Neural progenitor cell (in vitro differentiated cells): ENCODE data around the gene PLEKHA5. TPM values are rescaled to one million over a fixed set of nuclear protein-coding genes. Genes with fewer than 3 reads are reported as not detected.

Source experiments
- DNase-seq: peaks from one replicate; pipeline ENCODE4 v3.0.0-alpha.2; 2016; ENCODE audit warnings: low spot score
- H2AFZ ChIP-seq: fragments of 200-600 bp; sonication (generic); replicated peaks from 2 replicates; pipeline ENCODE4 v1.6.1; 2016; ENCODE audit warnings: antibody characterized with exemption
- H3F3A ChIP-seq: fragments of 200-600 bp; sonication (generic); 2 replicates; pipeline ENCODE4 v1.6.1; 2016; ENCODE audit warnings: antibody characterized with exemption, low read depth
- H3K27ac ChIP-seq: fragments of 200-600 bp; sonication (generic); 2 replicates; pipeline ENCODE4 v1.5.1; 2016; ENCODE audit warnings: mild to moderate bottlenecking
- H3K27me3 ChIP-seq: fragments of 200-600 bp; sonication (generic); 2 replicates; pipeline ENCODE4 v1.6.1; 2016; ENCODE audit warnings: mild to moderate bottlenecking, moderate library complexity
- H3K36me3 ChIP-seq: fragments of 200-600 bp; sonication (generic); 2 replicates; pipeline ENCODE4 v1.5.1; 2016
- H3K4me1 ChIP-seq: fragments of 200-600 bp; sonication (generic); 2 replicates; pipeline ENCODE4 v1.6.1; 2016; ENCODE audit warnings: mixed run types
- H3K4me2 ChIP-seq: fragments of 200-600 bp; sonication (generic); 2 replicates; pipeline ENCODE4 v1.6.1; 2016
- H3K4me3 ChIP-seq: fragments of 200-600 bp; sonication (generic); 2 replicates; pipeline ENCODE4 v1.5.1; 2016
- H3K79me2 ChIP-seq: fragments of 200-600 bp; sonication (generic); 2 replicates; pipeline ENCODE4 v1.6.1; 2016; ENCODE audit warnings: low read depth
- H3K9ac ChIP-seq: fragments of 200-600 bp; sonication (generic); 2 replicates; pipeline ENCODE4 v1.6.1; 2016
- H3K9me3 ChIP-seq: fragments of 200-600 bp; sonication (generic); 2 replicates; pipeline ENCODE4 v1.5.1; 2016; ENCODE audit warnings: low read depth
- H4K20me1 ChIP-seq: fragments of 200-600 bp; sonication (generic); 2 replicates; pipeline ENCODE4 v1.6.1; 2016; ENCODE audit warnings: low read depth
- H3K27ac Mint-ChIP-seq: 3 replicates; pipeline ENCODE4 v1.8.0; 2021; ENCODE audit warnings: mixed read lengths
- H3K27me3 Mint-ChIP-seq: 2 replicates; pipeline ENCODE4 v1.8.0; 2022; ENCODE audit warnings: low read depth, mild to moderate bottlenecking, inconsistent platforms, moderate library complexity, mixed read lengths; ENCODE audit not compliant: insufficient read depth
- H3K36me3 Mint-ChIP-seq: 3 replicates; pipeline ENCODE4 v1.8.0; 2021; ENCODE audit warnings: mixed read lengths
- H3K4me1 Mint-ChIP-seq: 3 replicates; pipeline ENCODE4 v1.8.0; 2021; ENCODE audit warnings: mixed read lengths
- H3K4me3 Mint-ChIP-seq: 3 replicates; pipeline ENCODE4 v1.8.0; 2021; ENCODE audit warnings: mild to moderate bottlenecking, moderate library complexity, mixed read lengths
- H3K9me3 Mint-ChIP-seq: 3 replicates; pipeline ENCODE4 v1.8.0; 2020; ENCODE audit warnings: mixed read lengths
- EZH2 ChIP-seq: fragments of 200-600 bp; sonication (generic); IDR thresholded peaks from 2 replicates; pipeline ENCODE4 v1.6.1; 2017; ENCODE audit warnings: antibody characterized with exemption, mild to moderate bottlenecking, moderate library complexity
- EZH2phosphoT487 ChIP-seq: fragments of 200-600 bp; sonication (generic); IDR thresholded peaks from 2 replicates; pipeline ENCODE4 v1.6.1; 2017; ENCODE audit warnings: antibody characterized with exemption
- total RNA-seq: library from RNA; depleted of rRNA; stranded (reverse); fragments of >200 nt; gene quantifications from 2 replicates; pipeline ENCODE4 v1.2.3, GENCODE V29; 2015; ENCODE audit warnings: low replicate concordance
- TF ChIP-seq, protein P1 (sequence below): fragments of 200-600 bp; sonication (generic); IDR thresholded peaks from 2 replicates; pipeline ENCODE4 v1.5.1; 2017; ENCODE audit warnings: antibody characterized with exemption, mild to moderate bottlenecking

PLEKHA5 gene
- total RNA-seq, 1 donor from 2014 or later: 86.7 TPM

GRCh38 chr12:19191089-19191488 is 61.6 kb downstream of the PLEKHA5 start:
- no peak for DNase-seq
- Mint-ChIP-seq H3K4me1 (peaks cover 7% of the 10 kb centered on the region), H3K36me3 (peaks cover 21% of the 10 kb centered on the region), H3K4me3 (no peak overlapping the region), H3K27ac (no peak overlapping the region), H3K9me3 (no peaks in the 10 kb centered on the region), H3K27me3 (no peaks in the 10 kb centered on the region)
- H2AFZ ChIP-seq: no peak overlapping the region
- no peaks in the 10 kb centered on the region for H3K9me3 ChIP-seq
- TF ChIP-seq EZH2phosphoT487 (no peak), EZH2 (no peak)
- TF ChIP-seq, protein P1, sequence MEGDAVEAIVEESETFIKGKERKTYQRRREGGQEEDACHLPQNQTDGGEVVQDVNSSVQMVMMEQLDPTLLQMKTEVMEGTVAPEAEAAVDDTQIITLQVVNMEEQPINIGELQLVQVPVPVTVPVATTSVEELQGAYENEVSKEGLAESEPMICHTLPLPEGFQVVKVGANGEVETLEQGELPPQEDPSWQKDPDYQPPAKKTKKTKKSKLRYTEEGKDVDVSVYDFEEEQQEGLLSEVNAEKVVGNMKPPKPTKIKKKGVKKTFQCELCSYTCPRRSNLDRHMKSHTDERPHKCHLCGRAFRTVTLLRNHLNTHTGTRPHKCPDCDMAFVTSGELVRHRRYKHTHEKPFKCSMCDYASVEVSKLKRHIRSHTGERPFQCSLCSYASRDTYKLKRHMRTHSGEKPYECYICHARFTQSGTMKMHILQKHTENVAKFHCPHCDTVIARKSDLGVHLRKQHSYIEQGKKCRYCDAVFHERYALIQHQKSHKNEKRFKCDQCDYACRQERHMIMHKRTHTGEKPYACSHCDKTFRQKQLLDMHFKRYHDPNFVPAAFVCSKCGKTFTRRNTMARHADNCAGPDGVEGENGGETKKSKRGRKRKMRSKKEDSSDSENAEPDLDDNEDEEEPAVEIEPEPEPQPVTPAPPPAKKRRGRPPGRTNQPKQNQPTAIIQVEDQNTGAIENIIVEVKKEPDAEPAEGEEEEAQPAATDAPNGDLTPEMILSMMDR: no peak
- no peak overlapping the region for H3K4me2 ChIP-seq
- H4K20me1 ChIP-seq: peaks cover 34% of the 10 kb centered on the region
- H3K4me1 ChIP-seq: peaks cover 29% of the 10 kb centered on the region
- no peaks in the 10 kb centered on the region for H3K27me3 ChIP-seq
- no peak overlapping the region for H3K27ac ChIP-seq
- H3F3A ChIP-seq: peaks cover 5% of the 10 kb centered on the region
- no peak overlapping the region for H3K4me3 ChIP-seq
- no peak overlapping the region for H3K9ac ChIP-seq
- H3K79me2 ChIP-seq: peaks cover 98% of the 10 kb centered on the region
- no peaks in the 10 kb centered on the region for H3K36me3 ChIP-seq

GRCh38 chr12:19191563-19191962 is 62.0 kb downstream of the PLEKHA5 start:
- Histone ChIP-seq H3K27ac (no peak overlapping the region), H3K27me3 (no peaks in the 10 kb centered on the region)
- H3K27ac Mint-ChIP-seq: no peak overlapping the region

DNA sequence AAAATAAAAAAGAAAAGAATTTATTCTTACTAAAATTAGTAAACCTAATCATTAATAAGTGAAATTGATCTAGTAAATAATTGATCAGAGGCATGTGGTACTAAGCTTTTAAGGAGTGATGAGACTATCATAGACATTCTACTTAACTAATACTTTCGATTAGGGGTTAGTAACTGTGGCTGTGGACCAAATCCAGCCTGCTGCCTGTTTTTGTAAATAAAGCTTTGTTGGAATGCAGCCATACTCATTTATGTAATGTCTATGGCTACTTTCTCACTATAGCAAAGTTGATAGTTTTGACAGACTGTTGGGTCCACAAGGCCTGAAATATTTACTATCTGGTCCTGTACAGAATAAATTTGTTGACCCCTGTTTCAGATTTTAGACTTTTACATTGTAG is 63.2 kb downstream of the PLEKHA5 start:
- no peak for TF ChIP-seq EZH2
- TF ChIP-seq, protein P1: no peak
- no peak for DNase-seq
- Histone ChIP-seq H3K9ac (no peak overlapping the region), H3K27me3 (no peaks in the 10 kb centered on the region), H4K20me1 (peaks cover 33% of the 10 kb centered on the region), H3K27ac (no peak overlapping the region), H3K9me3 (no peaks in the 10 kb centered on the region), H3F3A (peaks cover 7% of the 10 kb centered on the region), H3K4me3 (no peak overlapping the region), H3K79me2 (peaks cover 94% of the 10 kb centered on the region), H2AFZ (no peak overlapping the region), H3K36me3 (no peaks in the 10 kb centered on the region), H3K4me2 (no peak overlapping the region), H3K4me1 (peaks cover 25% of the 10 kb centered on the region)
- Mint-ChIP-seq H3K4me1 (peaks cover 9% of the 10 kb centered on the region), H3K9me3 (no peaks in the 10 kb centered on the region), H3K4me3 (no peak overlapping the region), H3K27ac (no peak overlapping the region), H3K27me3 (no peaks in the 10 kb centered on the region), H3K36me3 (peaks cover 18% of the 10 kb centered on the region)

More at GRCh38 chr12:19191563-19191962, 62.0 kb downstream of the PLEKHA5 start:
- Histone ChIP-seq H3K4me1 (peaks cover 29% of the 10 kb centered on the region), H3K9ac (no peak overlapping the region), H3F3A (peaks cover 7% of the 10 kb centered on the region), H3K9me3 (no peaks in the 10 kb centered on the region), H2AFZ (no peak overlapping the region), H3K4me3 (no peak overlapping the region), H3K4me2 (no peak overlapping the region), H3K36me3 (no peaks in the 10 kb centered on the region), H3K79me2 (peaks cover 98% of the 10 kb centered on the region), H4K20me1 (peaks cover 33% of the 10 kb centered on the region)
- H3K9me3 Mint-ChIP-seq: no peaks in the 10 kb centered on the region
- peaks cover 21% of the 10 kb centered on the region for H3K36me3 Mint-ChIP-seq
- H3K4me1 Mint-ChIP-seq: peaks cover 9% of the 10 kb centered on the region
- no peaks in the 10 kb centered on the region for H3K27me3 Mint-ChIP-seq
- no peak overlapping the region for H3K4me3 Mint-ChIP-seq
- no peak for DNase-seq
- TF ChIP-seq EZH2: no peak
- TF ChIP-seq EZH2phosphoT487: no peak
- TF ChIP-seq, protein P1: no peak
